ENCODE measurements around the gene ACER3.
A peak's percentile ranks its signal among the peaks of the same experiment; 100 is the strongest.

ACER3 gene

GRCh38 chr11:77064648-77065217 is 204.0 kb downstream of the ACER3 start:
- no peak for DNase-seq

DNA sequence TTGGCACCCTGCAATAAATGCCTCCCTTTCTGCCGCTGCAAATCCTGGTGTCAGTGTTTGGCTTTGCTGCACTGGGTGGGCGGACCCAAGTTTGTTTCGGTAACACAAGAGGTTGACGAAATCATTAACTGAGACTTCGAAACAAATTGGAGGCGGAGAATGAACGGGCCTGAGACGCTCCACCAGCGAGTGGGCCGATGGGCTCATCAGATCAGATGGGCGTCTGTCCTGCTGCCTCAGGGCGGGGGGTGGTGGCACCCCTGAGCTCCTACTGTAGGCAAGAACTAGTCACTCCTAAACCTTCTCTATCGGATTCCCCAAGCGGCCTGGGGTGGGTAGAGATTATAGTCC is 205.1 kb downstream of the ACER3 start:
- DNase-seq: no peak

DNA sequence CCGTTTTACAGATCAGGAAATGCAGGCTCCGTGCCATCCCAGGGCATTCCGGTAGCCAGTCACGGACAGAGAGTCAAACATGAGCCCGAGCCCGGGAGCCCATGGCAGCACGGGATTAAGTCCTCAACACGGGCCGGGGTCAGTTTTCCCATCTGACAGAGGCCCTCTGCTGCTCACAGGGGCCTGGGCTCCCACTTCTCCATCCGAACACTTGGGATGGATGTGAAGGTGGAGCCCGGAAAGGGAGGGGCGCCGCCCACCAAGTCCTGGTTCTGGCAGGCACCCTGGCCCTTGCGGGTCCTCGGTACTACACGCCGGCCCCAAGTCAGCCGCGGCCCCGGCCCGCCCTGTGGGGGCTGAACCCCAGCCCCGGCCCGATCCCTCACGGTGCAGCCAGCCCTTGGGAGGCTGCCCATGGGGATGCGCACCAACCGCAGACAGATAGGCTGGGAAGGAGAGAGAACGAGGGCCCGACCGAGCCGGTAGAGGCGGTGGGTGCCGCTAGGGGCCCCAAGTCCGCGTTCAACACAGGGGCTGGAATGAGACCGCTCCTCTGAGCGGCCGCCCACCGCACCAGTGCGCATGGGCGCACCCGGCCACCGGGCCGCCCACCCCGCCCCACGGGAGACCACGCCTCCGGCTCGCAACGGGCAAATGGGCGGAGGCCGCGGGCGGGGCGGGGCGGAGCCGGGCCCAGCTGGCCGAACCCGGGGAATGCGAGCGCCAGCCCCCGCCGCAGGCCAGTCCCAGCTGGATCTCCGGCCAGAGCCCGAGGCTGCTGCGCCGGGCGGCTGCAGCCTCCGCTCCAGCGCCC is 205.7 kb downstream of the ACER3 start, which contains the start of gene CAPN5:
Gene CAPN5, plus strand, starts transcription at position 743 of the 814 bp plus-strand sequence. CDS start 17,916 bp downstream, outside the sequence.
- peak; percentile 82 for DNase-seq

GRCh38 chr11:77067861-77068443 is 207.2 kb downstream of the ACER3 start:
- DNase-seq: no peak

GRCh38 chr11:77068457-77069335 is 208.0 kb downstream of the ACER3 start:
- DNase-seq: no peak

DNA sequence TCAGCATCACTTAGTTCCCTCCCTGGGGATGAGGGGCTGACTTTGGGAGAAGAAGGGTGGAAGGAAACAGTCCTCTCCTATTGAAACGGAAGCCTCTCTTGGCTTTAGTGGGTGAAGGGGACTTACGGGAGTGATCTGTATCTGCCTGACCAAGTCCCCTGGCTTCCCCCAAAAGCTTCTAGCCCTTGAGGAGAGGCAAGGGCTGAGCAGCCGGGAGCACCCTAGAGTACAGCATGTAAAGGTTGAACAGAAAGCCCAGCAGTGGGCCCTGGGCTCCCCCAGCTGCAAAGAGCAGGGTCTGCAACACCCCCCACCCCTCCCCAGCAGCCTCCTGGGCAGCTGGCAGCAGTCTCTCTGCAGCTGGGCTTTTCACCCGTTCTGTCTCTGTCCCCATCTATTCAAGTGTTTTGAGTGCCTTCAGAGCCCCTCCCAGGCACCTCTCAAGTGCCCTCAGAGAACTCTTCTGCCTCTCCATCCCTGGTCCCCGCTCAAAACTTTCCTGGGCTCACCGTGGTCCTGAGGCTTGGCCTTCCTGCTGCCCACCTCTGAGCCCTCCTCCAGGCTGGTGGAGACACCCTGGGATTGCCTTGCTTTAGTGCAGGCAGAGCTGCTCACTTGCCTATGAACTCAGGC is 208.7 kb downstream of the ACER3 start:
- DNase-seq: no peak

DNA sequence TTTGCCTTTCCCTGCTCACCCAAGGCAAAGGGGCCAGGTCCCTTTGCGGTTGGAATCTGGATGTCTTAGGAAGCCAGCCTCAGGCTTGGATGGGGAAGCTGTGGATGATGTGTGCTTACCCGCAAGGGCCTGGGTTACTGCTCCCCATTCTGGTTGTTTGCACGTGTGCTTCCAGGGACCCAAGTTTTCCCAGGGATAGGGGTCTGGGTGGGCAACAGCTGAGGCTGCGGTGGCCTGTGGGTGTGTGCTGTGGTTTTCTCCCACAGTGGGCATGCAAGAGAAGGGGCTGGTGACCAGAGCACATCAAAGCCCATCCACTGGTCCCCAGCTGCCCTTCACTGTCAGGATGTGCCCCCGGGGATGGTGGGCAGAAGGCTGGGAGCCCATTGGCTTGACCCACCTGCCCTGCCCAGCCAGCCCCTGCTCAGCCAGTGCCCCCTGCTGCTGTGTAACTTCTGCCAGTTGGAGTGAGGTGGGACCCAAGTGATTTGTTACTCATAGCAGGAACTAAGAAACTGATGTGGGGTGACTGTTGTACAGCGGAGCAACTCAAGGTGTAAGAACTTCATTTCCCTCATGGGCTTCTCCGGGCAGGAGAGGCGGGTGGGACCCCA is 209.4 kb downstream of the ACER3 start:
- DNase-seq: no peak

- DNase-seq: no peak
Measured at GRCh38 chr11:77071077-77071476, 210.4 kb downstream of the ACER3 start.

DNA sequence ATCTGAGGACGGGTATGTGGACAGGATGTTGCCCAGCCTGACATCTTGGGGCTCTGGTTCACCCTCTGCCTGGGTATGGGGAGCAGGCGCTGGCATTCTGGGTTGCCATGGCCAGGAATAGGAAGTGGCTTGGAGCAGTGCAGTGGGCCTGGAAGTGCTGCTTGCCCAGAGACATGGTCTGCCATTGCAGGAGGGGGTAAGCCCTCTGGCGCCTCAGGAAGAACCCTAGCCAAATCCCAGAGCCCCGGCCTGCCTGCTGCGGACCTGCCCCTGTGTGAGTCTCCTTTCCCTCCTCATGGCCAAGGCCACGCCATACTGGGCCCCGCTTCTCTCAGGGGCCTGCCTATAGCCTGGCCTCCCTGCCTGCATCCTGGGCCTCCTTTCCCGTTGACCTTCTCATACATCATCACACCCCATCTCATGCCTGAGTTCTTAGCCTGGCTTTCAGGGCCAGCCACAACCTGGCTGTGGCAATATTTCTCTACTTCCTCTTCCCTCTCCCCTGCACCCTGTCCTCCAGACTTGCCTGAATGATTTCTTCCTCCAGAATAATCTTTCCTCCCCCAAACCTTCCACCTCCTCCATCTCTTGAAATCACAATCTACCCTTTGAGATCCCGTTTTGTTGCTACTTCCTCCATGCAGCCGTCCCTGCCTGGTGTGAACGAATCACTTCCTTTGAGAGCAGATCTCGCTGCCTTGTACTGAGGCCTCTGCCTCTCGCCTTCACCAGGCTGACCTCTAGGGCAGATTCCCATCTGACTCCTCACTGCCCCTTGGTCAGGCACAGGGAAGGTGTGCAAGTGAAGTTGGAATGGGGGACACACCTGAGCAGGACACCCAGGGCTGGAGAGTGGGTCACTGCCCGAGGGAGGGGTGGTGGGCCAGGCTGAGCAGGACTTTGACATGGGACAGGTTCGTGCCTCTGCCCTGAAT is 211.2 kb downstream of the ACER3 start:
- no peak for DNase-seq

- DNase-seq: peak; percentile 25
Measured at GRCh38 chr11:77072851-77073327, 212.2 kb downstream of the ACER3 start.

DNA sequence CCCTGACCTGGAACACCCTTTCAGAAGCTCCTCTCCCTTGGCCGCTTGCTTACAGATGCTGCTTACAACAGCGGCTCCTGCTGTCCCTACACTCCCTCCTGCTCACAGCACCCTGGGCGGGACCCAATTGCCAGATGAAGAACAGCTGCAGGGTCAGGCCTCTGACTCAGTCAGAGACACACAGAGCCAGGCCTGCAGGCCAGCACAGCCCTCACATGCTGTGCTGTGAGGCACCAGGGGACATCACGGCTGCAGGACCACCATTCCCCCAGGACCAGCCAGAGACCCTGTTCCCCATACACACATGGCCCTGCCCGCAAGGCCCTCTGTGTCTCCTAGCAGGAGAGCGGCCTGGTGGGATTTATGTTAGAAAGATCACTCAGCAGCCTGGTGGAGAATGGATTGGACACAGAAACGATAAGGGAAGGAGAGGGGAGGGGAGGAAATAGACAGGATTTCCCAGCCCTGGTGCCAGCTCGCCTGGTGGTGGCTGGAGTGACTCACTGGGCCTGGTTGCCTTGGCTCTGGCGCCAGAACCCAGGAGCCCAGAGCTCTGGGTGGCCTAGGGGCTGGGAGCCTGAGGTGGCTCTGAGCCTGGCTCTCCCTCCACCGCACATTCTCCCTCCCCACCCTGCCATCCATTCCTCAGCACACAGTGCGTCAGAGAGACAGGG is 212.7 kb downstream of the ACER3 start:
- no peak for DNase-seq

DNA sequence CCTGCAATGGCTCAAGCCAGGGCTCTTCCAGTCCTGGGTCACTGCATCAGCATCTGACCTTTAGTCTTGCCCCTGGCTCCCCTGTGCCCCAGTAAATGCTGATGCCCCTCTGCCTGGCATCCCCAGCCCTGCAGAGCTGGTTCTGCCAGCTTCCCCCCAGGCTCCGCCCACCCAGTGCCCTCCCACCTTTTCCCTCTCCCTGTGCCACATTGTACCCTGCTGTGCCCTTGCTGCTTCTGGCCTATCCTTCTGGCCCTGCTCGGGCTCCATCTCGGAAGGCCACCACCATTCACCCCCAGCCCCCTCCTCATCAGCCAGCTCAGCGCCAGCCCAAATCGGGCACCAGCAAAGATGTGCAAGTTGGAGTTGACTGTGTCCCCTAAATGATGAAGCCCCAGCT is 213.5 kb downstream of the ACER3 start:
- no peak for DNase-seq

- DNase-seq: no peak
Measured at GRCh38 chr11:77074626-77075221, 214.0 kb downstream of the ACER3 start.

DNA sequence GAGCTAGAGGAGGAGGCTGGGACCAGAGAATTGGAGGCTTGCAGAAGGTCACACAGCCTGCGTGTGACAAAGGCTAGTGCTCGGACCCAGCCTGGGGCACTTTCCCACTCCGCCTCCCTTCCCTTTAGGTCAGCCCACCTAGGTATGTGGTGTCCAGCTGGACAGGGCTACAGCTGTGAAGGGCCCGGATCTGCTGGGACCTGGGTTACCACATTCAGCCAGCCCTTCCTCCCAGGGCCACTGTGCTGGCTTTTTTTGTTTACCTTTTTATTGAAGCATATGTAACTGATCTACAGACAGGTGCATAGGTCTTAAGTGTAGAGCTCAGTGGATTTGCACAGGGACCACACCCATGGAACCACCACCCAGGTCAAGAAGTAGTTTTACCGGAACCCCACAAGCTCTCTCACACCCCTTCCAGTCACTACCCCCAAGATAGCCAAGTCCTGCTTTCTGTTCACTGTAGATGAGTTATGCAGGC is 214.7 kb downstream of the ACER3 start:
- DNase-seq: no peak
